SHP77 (cell line): ENCODE measurements around the gene TP53BP1.
A peak's percentile ranks its signal among the peaks of the same experiment; 100 is the strongest.
"Not testable (repeated sequence)": the region's sequence is repeated elsewhere in the genome, so short reads cannot be mapped to it uniquely, and the experiment has no call there.

Source experiments
- DNase-seq, 2 experiments: peaks; one replicate each; lab custom pipeline; 2025; lab: John Stamatoyannopoulos, UW

TP53BP1 gene

DNA sequence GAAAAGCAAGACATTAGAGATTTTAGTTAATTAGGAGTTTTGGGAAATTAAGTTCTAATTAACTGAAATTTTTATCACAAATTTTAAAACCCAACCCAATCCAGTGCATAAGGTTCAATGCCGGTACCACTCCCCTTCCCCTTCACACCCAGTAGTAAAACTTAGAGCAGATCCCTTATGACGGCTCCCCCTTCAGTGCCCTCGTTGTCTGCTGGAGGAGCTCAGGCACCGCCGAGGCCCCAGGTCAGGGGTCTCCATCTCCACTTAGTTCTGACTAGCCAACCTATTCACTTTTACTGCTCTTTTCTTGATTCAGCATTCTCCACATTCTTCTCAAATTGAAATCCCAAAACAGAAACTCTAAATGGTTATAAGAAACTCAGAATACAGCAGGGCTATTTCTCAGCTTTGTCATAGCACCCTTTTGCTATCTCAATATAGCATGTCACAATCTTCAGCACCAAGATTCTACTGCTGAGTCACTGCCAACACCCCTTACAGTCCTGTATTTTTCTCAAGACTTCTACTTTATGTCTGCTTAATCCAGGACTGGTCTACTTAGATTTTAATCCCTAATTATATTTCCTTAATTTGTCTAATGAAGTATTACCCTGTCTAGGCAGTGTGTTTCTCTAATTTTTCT lies 82.3 kb downstream of the TP53BP1 start:
- no peak for DNase-seq

DNA sequence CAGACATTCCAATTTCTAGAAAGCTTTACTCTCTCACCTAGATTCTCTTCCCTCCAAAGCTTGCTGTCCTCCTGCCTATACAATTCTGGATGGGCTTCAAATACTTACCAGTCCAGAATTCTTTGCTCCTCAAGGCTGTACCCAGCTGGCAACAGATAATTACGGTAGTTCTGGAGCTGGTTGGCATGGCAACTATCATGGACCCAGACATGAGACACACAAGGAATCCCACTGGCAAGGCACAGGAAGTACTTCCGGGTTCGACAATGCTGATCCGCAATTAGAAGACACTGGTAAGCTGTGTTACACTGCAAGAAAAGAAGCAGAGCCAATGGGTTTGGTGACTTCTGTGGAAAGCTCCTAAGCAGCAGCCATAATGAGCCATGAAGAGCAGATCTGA lies 84.2 kb downstream of the TP53BP1 start:
- DNase-seq, result no peak

DNA sequence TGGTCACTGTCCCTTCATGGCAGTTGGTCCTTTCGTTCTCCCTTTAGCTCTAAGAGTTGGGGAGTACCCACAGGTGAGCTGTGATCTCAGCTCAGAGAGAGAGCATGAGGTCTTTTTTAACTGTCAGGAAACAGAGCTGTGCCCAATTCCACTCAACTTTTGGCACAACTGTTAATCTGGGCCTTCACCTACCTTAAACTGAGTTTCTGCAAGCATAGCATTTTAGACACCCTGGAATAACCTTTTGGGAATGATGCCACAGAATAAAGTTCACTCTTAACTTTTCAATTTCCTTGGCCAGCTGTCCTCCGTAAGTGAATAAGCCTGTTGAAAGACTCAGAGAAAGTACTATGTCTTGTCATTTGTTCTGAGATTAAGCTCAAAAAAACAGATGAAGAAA lies 86.1 kb downstream of the TP53BP1 start:
- DNase-seq, result no peak

DNA sequence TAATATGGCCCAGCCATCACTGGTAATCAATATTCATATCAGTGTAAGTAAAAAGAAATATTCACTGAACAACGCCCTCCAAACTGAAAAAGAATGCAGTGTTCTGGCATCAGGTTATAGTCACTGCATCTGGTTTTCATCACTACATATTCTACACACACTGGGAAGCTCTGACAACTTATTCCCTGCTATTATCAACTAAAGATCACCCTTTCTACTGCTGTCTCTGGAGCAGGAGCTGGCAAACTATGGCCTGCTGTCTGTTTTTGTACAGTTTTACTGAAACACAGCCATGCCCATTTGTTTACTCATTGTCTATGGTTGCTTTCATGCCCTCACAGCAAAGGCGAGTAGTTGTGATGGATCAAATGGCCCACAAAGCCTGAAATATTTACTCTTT lies 86.8 kb downstream of the TP53BP1 start:
- no peak for DNase-seq

DNA sequence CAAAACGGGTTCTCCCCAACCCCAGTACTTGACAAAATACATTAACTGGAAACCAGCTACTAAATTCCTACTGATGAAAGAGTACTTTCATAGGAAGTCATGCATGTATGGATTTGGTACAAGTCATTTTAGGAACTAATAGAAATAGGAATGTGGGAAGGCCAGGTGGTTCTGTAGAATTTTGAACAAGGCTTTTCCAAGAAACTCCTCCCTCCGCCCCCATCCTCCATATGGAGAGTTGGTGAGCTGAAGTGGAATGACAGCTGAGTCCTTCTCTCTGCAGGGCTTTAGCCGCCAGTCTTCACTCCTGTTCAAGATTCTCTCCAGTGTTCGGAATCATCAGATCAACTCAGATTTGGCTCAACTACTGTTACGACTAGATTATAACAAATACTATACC lies 88.8 kb downstream of the TP53BP1 start:
- no peak for DNase-seq

DNA sequence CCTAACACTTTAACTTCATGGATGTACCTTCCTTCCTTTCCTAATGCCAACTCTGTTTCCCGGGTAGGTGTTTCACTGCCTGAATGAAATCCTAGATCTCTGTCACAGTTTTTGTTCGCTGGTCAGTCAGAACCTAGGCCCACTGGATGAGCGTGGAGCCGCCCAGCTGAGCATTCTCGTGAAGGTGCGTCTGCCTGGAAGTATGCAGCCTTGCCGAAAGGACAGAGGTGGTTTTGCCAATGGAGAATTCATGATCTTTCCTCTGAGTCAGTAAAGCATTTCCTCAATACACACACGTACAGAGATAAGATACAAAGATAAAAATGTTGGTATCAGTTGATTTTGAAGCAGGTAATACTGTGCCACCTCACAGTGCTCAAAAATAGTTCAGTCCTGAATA lies 89.3 kb downstream of the TP53BP1 start:
- DNase-seq, result no peak

DNA sequence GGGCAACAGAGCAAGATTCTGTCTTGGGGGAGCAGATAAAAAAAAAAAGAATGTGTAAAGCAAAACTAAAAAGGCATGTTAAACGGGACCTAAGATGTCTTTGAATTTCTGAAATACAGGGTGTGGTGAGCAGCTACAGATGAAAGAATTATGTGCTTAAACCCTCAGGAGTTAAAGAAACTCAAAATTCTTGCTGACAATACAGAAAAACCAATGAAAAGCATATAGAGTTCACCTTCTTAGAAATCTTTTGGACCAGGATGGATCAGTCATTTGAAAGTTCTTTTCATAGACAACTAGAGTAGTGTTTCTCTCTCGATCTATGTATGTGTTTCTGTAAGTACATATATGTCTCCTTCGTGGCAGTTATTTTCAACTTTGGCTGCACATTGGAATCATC lies 90.7 kb downstream of the TP53BP1 start:
- DNase-seq, result no peak

DNA sequence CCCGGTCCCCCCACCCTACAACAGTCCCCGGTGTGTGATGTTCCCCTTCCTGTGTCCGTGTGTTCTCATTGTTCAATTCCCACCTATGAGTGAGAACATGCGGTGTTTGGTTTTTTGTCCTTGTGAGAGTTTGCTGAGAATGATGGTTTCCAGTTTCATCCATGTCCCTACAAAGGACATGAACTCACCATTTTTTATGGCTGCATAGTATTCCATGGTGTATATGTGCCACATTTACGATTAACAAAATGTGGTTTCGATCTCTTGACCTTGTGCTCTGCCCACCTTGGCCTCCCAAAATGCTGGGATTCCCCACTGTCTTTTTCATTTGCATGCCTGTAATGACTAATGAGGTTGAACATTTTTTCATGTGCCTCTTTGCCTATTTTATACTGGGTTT lies 99.4 kb downstream of the TP53BP1 start:
- DNase-seq, result not testable (repeated sequence)

DNA sequence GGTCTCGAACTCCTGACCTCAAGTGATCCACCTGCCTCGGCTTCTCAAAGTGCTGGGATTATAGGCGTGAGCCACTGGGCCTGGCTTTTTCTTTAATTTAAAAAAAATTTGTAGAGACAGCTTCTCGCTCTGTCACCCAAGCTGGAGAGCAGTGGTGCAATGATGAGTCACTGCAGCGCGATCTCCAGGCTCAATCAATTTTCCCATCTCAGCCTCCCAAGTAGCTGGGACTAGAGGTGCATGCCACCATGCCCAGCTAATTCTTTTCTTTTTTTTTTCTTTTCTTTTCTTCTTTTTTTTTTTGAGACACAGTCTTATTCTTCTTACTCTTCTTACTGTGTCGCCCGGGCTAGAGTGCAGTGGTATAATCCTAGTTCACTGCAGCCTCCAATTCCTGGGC lies 102.2 kb downstream of the TP53BP1 start:
- no peak for DNase-seq

DNA sequence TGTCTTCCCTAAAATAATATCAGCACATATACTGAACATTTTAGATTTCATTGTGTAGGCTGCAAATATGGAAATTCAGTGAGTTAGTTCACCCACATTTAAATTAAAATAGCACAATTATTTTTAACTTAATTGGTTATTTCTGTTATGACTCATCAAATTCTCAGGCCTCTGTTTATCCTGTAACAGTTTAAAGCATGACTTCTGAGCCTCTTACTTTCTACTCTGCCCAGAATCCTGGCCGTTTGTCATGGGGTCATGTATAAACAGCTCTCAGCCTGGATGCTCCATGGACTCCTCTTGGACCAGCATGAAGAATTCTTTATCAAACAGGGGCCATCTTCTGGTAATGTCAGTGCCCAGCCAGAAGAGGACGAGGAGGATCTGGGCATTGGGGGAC lies 109.9 kb downstream of the TP53BP1 start:
- DNase-seq, result no peak

DNA sequence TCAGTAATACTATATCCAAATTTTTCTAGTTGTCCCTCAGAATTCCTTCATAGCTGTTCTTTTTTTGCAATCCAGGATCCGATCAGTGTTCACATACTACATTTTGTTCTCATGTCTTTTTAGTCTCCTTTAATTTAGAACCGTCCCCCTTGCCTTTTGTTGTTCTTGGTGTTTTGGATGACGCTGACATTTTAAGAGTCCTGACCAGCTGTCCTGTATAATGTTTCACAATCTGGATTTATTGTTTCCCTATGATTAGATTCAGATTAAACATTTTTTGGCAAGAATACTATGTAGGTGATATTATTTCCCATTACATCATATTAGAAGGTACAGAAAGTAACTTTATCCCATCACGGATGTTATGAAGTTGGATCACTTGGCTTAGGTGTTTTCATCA lies 110.6 kb downstream of the TP53BP1 start:
- DNase-seq, result no peak

DNA sequence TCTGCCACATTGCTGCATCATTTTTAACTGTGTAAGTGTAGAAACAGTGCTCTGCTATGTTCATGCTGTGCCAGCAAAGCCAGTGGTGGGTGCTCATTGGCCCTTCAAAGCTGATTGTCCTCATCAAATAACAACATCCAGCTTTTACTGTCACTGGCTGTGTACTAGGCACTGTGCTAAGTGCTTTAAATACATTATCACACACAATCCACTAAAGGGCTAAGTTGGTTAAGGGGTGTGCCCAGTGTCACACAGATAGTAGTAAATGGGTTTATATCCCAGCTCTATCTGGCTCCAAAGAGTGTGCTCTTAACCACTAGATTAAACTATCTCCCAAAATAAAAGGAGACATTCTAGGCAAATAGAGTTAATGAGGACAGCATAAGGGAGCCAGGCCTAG lies 114.4 kb downstream of the TP53BP1 start:
- DNase-seq, result no peak

DNA sequence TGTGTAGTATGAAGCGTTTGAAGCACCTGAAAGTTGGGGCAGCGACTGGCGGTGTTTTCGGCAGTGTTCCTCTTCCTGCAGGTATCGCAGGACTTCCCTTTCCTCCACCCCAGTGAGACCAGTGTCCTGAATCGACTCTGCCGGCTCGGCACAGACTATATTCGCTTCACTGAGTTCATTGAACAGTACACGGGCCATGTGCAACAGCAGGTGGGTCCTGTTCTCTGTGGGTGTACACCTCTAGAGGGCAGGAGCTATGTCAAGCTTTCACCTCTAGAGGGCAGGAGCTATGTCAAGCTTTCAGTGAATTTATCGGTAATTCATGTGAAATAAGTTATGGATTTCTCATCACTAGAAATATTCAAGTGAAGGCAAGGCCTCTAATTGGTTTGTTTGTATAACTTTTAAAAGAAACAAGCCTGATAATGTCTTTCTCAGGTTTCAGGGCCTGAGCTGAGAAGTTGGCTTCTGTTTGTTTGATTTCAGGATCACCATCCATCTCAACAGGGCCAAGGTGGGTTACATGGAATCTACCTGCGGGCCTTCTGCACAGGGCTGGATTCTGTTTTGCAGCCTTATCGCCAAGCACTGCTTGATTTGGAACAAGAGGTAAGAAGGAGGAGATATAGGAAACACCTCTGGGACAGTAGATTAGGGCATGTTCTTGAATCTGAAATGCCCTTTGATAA lies 116.8 kb downstream of the TP53BP1 start:
- DNase-seq, result peak; percentile 36 to 60

DNA sequence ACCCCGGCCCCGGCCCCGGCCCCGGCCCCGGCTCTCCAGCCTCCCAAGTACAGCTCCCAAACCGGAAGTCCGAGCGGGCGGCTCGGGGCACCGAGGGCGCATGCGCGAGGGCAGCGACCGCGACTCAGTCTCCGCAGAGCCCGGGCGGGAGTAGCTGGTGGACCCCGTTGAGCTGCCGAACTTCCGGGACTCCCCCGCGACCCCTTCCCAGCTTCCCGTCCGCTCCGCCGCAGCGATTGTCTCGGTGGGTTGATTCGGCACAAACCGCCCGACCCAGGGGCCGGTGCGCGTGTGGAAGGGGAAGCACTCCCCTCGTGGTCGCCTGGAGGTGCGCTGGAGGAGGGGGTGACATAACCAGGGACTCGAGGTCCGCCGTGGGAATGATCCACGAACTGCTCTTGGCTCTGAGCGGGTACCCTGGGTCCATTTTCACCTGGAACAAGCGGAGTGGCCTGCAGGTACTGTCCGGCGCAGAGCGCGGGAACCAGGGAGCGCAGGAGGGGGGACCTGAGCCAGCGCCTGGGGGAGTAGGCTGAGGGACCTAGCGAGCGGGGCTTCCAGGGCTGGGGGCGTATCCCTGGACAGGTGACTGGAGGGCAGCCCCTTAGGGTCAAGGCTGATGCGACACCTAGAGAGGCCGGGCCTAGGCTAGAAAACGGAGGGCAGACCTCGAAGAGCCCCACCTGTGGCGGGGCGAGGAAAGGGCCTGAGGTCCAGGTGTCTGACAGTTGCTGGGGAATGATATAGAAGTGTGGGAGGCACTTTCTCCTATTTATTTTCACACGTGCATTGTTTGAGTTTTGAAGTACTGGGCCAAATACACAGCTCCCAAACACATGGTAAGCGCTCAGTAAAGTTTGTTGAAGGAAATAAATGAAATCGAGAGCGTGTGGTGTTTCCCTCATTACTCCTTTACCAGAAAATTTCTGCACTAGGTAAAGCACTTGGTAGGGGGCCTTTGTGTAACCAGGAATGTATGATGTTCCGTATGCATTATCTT lies 121.7 kb downstream of the TP53BP1 start, which contains the start of the genes TUBGCP4 and ZSCAN29:
Gene TUBGCP4 (plus strand): TSS at position 127 of the 1,000 bp plus-strand sequence. CDS start 254 bp downstream, at position 381.
Gene ZSCAN29 (minus strand): TSS at position 69 of the 1,000 bp plus-strand sequence. CDS start 1,130 bp downstream, outside the sequence.
- DNase-seq, result peak; percentile 84 to 86

DNA sequence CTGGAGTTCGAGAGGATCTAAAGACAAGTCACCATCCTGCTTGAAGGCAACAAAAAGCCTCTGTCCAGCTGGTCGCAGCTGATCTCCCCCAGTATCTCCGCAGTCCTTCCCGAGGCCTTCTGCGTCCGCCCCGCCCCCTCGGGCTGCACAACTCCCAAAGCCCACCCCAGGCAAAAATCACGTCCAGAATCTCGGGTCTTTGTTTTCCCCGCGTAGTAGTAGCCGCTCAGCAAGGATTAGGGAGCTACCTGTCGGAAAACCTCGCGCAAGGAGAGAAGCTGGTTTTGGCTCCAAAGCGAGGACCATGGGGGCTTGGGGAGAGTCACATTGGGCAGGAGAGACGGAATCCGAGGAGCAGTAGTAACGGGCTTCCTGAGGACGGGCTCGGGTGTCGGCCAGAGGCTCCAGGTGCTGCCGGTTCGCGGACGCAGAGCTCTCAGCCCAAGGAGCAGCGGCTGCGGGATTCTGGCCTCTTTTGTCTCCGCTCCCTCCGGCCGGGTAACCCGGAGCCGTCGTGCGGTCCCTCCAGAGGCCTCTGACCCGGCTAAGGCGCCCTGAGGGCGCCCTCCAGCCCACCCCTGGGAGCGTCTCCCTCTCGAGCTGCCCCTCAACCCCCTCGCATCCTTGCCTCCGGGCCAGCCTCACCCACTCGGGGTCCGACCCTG lies 122.5 kb downstream of the TP53BP1 start:
- DNase-seq, result no peak

DNA sequence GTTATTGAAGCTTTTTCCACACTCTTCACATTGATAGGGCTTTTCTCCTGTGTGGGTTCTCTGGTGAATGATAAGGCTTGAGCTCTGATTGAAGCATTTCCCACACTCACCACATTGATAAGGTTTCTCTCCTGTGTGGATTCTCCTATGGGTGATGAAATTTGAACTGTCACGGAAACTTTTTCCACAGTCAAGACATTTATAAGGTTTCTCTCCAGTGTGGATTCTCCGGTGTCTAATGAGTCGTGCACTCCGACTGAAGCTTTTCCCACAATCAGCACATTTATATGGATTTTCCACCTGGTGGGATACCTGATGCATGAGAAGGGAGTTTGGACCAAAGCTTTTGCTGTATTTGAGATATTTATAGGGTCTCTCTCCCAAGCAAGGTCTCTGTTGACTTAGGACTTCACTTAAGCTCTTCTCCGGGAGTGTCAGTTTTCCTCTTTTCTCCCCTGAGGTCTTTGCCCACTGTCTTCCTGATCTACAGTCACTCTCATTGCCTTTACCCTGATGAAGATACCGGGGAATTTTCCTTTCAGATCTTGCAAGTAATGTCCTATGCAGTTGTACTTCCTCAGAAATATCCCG lies 131.5 kb downstream of the TP53BP1 start:
- DNase-seq, result no peak

DNA sequence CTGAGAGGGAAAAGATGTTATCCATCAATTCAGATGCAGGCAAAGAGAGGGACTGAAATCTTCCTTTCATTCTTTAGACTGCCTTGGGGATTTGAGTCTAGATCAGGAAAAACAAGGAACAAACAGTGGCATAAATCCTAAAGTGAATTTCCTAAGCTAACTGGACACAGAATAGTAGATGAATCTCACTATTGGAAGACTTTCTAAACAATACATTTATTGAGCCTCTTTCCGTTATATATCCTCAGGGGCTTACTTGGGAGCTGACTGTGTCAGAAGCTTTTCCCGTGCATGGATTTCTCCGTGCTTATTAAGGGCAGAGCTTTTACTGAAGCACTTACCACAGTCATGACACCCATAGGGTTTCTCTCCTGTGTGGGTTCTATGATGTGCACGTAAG lies 132.1 kb downstream of the TP53BP1 start:
- DNase-seq, result no peak
